ENCODE data around the gene DCC.

DNA sequence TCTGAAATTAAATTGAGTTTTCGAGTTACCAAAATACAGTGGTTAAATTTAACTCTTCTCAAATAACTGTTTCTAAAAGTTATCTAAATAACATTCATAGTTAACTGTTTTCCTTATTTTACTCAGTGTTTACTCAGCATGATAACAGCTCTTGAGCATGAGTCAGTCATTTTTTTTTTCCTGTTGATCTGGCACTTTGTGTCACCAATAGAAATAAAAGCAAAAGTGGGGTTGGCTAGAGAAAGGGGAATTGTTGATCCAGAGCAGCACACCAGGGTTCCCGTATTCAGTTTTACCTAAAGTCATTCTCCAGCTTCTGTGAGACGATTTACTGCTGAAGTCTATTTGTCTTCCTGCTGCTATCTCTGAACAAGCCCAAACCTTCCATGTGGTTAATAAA, 851.6 kb downstream of the DCC start:
- TF ChIP-seq, protein P1, sequence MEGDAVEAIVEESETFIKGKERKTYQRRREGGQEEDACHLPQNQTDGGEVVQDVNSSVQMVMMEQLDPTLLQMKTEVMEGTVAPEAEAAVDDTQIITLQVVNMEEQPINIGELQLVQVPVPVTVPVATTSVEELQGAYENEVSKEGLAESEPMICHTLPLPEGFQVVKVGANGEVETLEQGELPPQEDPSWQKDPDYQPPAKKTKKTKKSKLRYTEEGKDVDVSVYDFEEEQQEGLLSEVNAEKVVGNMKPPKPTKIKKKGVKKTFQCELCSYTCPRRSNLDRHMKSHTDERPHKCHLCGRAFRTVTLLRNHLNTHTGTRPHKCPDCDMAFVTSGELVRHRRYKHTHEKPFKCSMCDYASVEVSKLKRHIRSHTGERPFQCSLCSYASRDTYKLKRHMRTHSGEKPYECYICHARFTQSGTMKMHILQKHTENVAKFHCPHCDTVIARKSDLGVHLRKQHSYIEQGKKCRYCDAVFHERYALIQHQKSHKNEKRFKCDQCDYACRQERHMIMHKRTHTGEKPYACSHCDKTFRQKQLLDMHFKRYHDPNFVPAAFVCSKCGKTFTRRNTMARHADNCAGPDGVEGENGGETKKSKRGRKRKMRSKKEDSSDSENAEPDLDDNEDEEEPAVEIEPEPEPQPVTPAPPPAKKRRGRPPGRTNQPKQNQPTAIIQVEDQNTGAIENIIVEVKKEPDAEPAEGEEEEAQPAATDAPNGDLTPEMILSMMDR (IDR thresholded peaks at IDR 0.05), result no peak
- no peak for TF ChIP-seq POLR2A (IDR thresholded peaks at IDR 0.05)

All from thyroid gland (tissue), 4 donors.